T-helper 1 cell treated with Interleukin-12 subunit alpha and Interleukin-12 subunit beta and Interleukin-4 antibody, amounts not matched to agents 30 μg/mL and 1 μg/mL, for 36 hours (primary cell): ENCODE results near the gene SIRT7.
A peak's percentile ranks its signal among the peaks of the same experiment; 100 is the strongest.
"Not testable (repeated sequence)": the region's sequence is repeated elsewhere in the genome, so short reads cannot be mapped to it uniquely, and the experiment has no call there.

Experiments
- H3K27ac Mint-ChIP-seq: one replicate; pipeline ENCODE4 v1.8.0; 2021; ENCODE audit warnings: mild to moderate bottlenecking, mixed read lengths
- H3K27me3 Mint-ChIP-seq: one replicate; pipeline ENCODE4 v1.8.0; 2021; ENCODE audit warnings: low read depth, mixed read lengths
- H3K36me3 Mint-ChIP-seq: one replicate; pipeline ENCODE4 v1.8.0; 2021; ENCODE audit warnings: low read depth, mixed read lengths
- H3K4me1 Mint-ChIP-seq: one replicate; pipeline ENCODE4 v1.8.0; 2021; ENCODE audit warnings: low read depth, mixed read lengths
- H3K4me3 Mint-ChIP-seq: one replicate; pipeline ENCODE4 v1.8.0; 2021; ENCODE audit warnings: mild to moderate bottlenecking, moderate library complexity, mixed read lengths
- H3K9me3 Mint-ChIP-seq: one replicate; pipeline ENCODE4 v1.8.0; 2021; ENCODE audit warnings: mixed read lengths

SIRT7 gene

GRCh38 chr17:81921996-81922565 is 4.1 kb upstream of the SIRT7 start:
- Mint-ChIP-seq H3K4me1 (peaks cover 25% of the 10 kb centered on the region), H3K4me3 (no peak overlapping the region), H3K36me3 (peaks cover 3% of the 10 kb centered on the region), H3K27me3 (no peaks in the 10 kb centered on the region), H3K27ac (no peak overlapping the region), H3K9me3 (no peaks in the 10 kb centered on the region)

- Mint-ChIP-seq H3K36me3 (peaks cover 7% of the 10 kb centered on the region), H3K4me3 (no peak overlapping the region), H3K27me3 (no peaks in the 10 kb centered on the region), H3K4me1 (peaks cover 29% of the 10 kb centered on the region), H3K27ac (no peak overlapping the region), H3K9me3 (no peaks in the 10 kb centered on the region)
Observed at GRCh38 chr17:81921537-81921862, 3.5 kb upstream of the SIRT7 start.

GRCh38 chr17:81920612-81921536 is 2.9 kb upstream of the SIRT7 start:
- no peaks in the 10 kb centered on the region for H3K27me3 Mint-ChIP-seq
- H3K9me3 Mint-ChIP-seq = no peaks in the 10 kb centered on the region
- H3K36me3 Mint-ChIP-seq = peaks cover 9% of the 10 kb centered on the region
- H3K4me1 Mint-ChIP-seq = peaks cover 24% of the 10 kb centered on the region
- no peak overlapping the region for H3K4me3 Mint-ChIP-seq
- peak overlapping the region; percentile 16 for H3K27ac Mint-ChIP-seq

GRCh38 chr17:81918832-81919545 is 1.0 kb upstream of the SIRT7 start:
- no peaks in the 10 kb centered on the region for H3K27me3 Mint-ChIP-seq
- H3K9me3 Mint-ChIP-seq = no peaks in the 10 kb centered on the region
- H3K4me3 Mint-ChIP-seq = no peak overlapping the region
- peaks cover 19% of the 10 kb centered on the region for H3K4me1 Mint-ChIP-seq
- H3K27ac Mint-ChIP-seq = peak overlapping the region; percentile 86
- H3K36me3 Mint-ChIP-seq = peaks cover 13% of the 10 kb centered on the region

GRCh38 chr17:81918333-81918669 is 325 bp upstream of the SIRT7 start:
- Mint-ChIP-seq H3K4me1 (peaks cover 18% of the 10 kb centered on the region), H3K4me3 (peak overlapping the region; percentile 92), H3K27ac (peak overlapping the region; percentile 86), H3K36me3 (peaks cover 16% of the 10 kb centered on the region)
- not testable (repeated sequence) for H3K27me3 Mint-ChIP-seq, H3K9me3 Mint-ChIP-seq

- H3K36me3 Mint-ChIP-seq = peaks cover 23% of the 10 kb centered on the region
- no peaks in the 10 kb centered on the region for H3K27me3 Mint-ChIP-seq
- H3K27ac Mint-ChIP-seq = peak overlapping the region; percentile 56
- H3K9me3 Mint-ChIP-seq = no peaks in the 10 kb centered on the region
- peak overlapping the region; percentile 89 for H3K4me3 Mint-ChIP-seq
- H3K4me1 Mint-ChIP-seq = peaks cover 26% of the 10 kb centered on the region
Observed at GRCh38 chr17:81916234-81917001, 1.6 kb downstream of the SIRT7 start.

- no peaks in the 10 kb centered on the region for H3K9me3 Mint-ChIP-seq
- no peak overlapping the region for H3K27ac Mint-ChIP-seq
- H3K4me3 Mint-ChIP-seq = no peak overlapping the region
- H3K27me3 Mint-ChIP-seq = no peaks in the 10 kb centered on the region
- H3K36me3 Mint-ChIP-seq = peaks cover 23% of the 10 kb centered on the region
- H3K4me1 Mint-ChIP-seq = peaks cover 22% of the 10 kb centered on the region
Observed at GRCh38 chr17:81915331-81915730, 2.6 kb downstream of the SIRT7 start.

- H3K27ac Mint-ChIP-seq = no peak overlapping the region
- no peak overlapping the region for H3K4me3 Mint-ChIP-seq
- peaks cover 26% of the 10 kb centered on the region for H3K4me1 Mint-ChIP-seq
- no peaks in the 10 kb centered on the region for H3K27me3 Mint-ChIP-seq
- H3K36me3 Mint-ChIP-seq = peaks cover 23% of the 10 kb centered on the region
- H3K9me3 Mint-ChIP-seq = no peaks in the 10 kb centered on the region
Observed at GRCh38 chr17:81914103-81914850, 3.7 kb downstream of the SIRT7 start.

- Mint-ChIP-seq H3K9me3 (no peaks in the 10 kb centered on the region), H3K4me1 (peaks cover 26% of the 10 kb centered on the region), H3K27me3 (no peaks in the 10 kb centered on the region), H3K27ac (no peak overlapping the region), H3K4me3 (no peak overlapping the region), H3K36me3 (peaks cover 23% of the 10 kb centered on the region)
Observed at GRCh38 chr17:81913394-81914102, 4.4 kb downstream of the SIRT7 start.

GRCh38 chr17:81912441-81913309 is 5.3 kb downstream of the SIRT7 start:
- H3K4me3 Mint-ChIP-seq = no peak overlapping the region
- H3K27ac Mint-ChIP-seq = no peak overlapping the region

GRCh38 chr17:81911969-81912368 is 6.0 kb downstream of the SIRT7 start:
- Mint-ChIP-seq H3K27me3 (no peaks in the 10 kb centered on the region), H3K4me1 (peaks cover 21% of the 10 kb centered on the region), H3K4me3 (peak overlapping the region; percentile 70), H3K9me3 (no peaks in the 10 kb centered on the region), H3K27ac (no peak overlapping the region), H3K36me3 (peaks cover 19% of the 10 kb centered on the region)

More at GRCh38 chr17:81912441-81913309, 5.3 kb downstream of the SIRT7 start:
- peaks cover 23% of the 10 kb centered on the region for H3K36me3 Mint-ChIP-seq
- H3K4me1 Mint-ChIP-seq = peaks cover 25% of the 10 kb centered on the region
- H3K27me3 Mint-ChIP-seq = no peaks in the 10 kb centered on the region
- no peaks in the 10 kb centered on the region for H3K9me3 Mint-ChIP-seq

- Mint-ChIP-seq H3K4me1 (peaks cover 15% of the 10 kb centered on the region), H3K27ac (peak within 1 kb of the TSS; percentile 55), H3K9me3 (no peaks in the 10 kb centered on the region), H3K4me3 (peak within 1 kb of the TSS; percentile 82), H3K36me3 (peaks cover 17% of the 10 kb centered on the region), H3K27me3 (no peaks in the 10 kb centered on the region)
Observed at GRCh38 chr17:81911277-81911961, 6.6 kb downstream of the SIRT7 start, which contains the start of gene PCYT2. Gene PCYT2 (minus strand): TSS chr17:81911399. CDS start chr17:81911355, 44 bp downstream.
